Measurements from ENCODE around the gene HGS.

HGS gene

GRCh38 chr17:81740395-81740961 lies 56.7 kb downstream of the HGS start:
- TF ChIP-seq, protein P1, sequence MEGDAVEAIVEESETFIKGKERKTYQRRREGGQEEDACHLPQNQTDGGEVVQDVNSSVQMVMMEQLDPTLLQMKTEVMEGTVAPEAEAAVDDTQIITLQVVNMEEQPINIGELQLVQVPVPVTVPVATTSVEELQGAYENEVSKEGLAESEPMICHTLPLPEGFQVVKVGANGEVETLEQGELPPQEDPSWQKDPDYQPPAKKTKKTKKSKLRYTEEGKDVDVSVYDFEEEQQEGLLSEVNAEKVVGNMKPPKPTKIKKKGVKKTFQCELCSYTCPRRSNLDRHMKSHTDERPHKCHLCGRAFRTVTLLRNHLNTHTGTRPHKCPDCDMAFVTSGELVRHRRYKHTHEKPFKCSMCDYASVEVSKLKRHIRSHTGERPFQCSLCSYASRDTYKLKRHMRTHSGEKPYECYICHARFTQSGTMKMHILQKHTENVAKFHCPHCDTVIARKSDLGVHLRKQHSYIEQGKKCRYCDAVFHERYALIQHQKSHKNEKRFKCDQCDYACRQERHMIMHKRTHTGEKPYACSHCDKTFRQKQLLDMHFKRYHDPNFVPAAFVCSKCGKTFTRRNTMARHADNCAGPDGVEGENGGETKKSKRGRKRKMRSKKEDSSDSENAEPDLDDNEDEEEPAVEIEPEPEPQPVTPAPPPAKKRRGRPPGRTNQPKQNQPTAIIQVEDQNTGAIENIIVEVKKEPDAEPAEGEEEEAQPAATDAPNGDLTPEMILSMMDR (IDR thresholded peaks at IDR 0.05; ENCODE audit: low read depth, low read length, missing control alignments) = no peak
- DNase-seq = no peak
- in situ Hi-C loops (cut with HindIII; ENCODE audit: low pct_ligation_motif_present, low sequenced_read_pairs) = no loop called here

DNA sequence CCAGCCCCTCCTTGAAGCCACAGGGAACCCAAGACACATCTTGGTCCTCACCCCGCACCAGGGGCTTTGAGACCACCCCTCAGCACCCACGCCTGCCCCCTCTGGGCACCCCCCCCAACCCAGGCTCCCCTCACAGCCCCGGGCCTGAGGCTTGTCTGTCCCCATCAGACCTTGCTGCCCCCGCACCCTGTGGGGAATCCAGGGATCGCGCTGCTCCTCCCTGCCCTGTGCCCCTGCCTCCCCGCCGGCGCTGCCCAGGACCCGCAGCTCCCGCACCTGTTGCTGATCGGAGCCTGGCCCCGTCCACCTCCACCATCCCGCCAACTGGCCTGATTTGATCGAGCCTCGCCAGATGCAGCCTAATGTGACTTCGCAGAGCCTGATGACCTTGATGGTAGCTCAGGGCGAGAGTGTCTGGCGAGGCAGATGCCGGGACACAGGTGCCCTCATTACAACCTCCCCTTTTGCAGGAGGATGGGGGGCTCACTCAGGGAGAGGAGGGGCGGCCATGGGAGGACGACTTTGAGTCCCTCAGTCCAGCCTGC lies 57.3 kb downstream of the HGS start:
- no peak for DNase-seq
- TF ChIP-seq, protein P1 (IDR thresholded peaks at IDR 0.05; ENCODE audit: low read depth, low read length, missing control alignments) = no peak
- Histone ChIP-seq H3K27ac (no peak overlapping the region), H3K4me3 (ENCODE audit: low read depth, low read length) (no peak overlapping the region), H3K36me3 (replicated peaks) (no peaks in the 10 kb centered on the region), H3K27me3 (replicated peaks) (peaks cover 6% of the 10 kb centered on the region)
- in situ Hi-C loops (cut with HindIII; ENCODE audit: low pct_ligation_motif_present, low sequenced_read_pairs) = no loop called here

More at GRCh38 chr17:81740395-81740961, 56.7 kb downstream of the HGS start:
- Histone ChIP-seq H3K27ac (no peak overlapping the region), H3K27me3 (replicated peaks) (peaks cover 6% of the 10 kb centered on the region), H3K36me3 (replicated peaks) (no peaks in the 10 kb centered on the region), H3K4me3 (ENCODE audit: low read depth, low read length) (no peak overlapping the region)

- H3K27ac ChIP-seq = no peak overlapping the region
- DNase-seq = no peak
- H3K36me3 ChIP-seq (replicated peaks) = no peaks in the 10 kb centered on the region
- TF ChIP-seq, protein P1 (IDR thresholded peaks at IDR 0.05; ENCODE audit: low read depth, low read length, missing control alignments) = no peak
- in situ Hi-C loops (cut with HindIII; ENCODE audit: low pct_ligation_motif_present, low sequenced_read_pairs) = no loop called here
- no peak overlapping the region for H3K4me3 ChIP-seq (ENCODE audit: low read depth, low read length)
- H3K27me3 ChIP-seq (replicated peaks) = peaks cover 6% of the 10 kb centered on the region
Measured at GRCh38 chr17:81741594-81742452, 58.0 kb downstream of the HGS start.
